H9 (cell line): Measurements from ENCODE around the gene HS6ST2. TPM values are rescaled to one million over a fixed set of nuclear protein-coding genes. Genes with fewer than 3 reads are reported as not detected.

ENCODE experiments used
- DNase-seq: peaks from one replicate; pipeline ENCODE4 v3.0.0-alpha.2; 2017
- H2AFZ ChIP-seq: one replicate; pipeline ENCODE4 v1.6.1; 2013; ENCODE audit warnings: mild to moderate bottlenecking, low read length, control low read depth, moderate library complexity
- H2AK5ac ChIP-seq: 2 replicates; pipeline ENCODE4 v1.6.1; 2013; ENCODE audit warnings: low read length, control low read depth, mixed read lengths; ENCODE audit not compliant: insufficient read length
- H2BK120ac ChIP-seq: one replicate; pipeline ENCODE4 v1.6.1; 2013; ENCODE audit warnings: low read depth, mild to moderate bottlenecking, low read length, control low read depth, inconsistent platforms; ENCODE audit not compliant: poor library complexity, severe bottlenecking
- H2BK12ac ChIP-seq: 2 replicates; pipeline ENCODE4 v1.6.1; 2013; ENCODE audit warnings: low read length, control low read depth, mixed read lengths, low read depth; ENCODE audit not compliant: insufficient read length
- H2BK15ac ChIP-seq: 2 replicates; pipeline ENCODE4 v1.6.1; 2013; ENCODE audit warnings: low read depth, low read length, control low read depth
- H2BK20ac ChIP-seq: one replicate; pipeline ENCODE4 v1.6.1; 2013; ENCODE audit warnings: low read depth, mild to moderate bottlenecking, low read length, control low read depth, inconsistent platforms; ENCODE audit not compliant: poor library complexity, severe bottlenecking
- H2BK5ac ChIP-seq: 2 replicates; pipeline ENCODE4 v1.6.1; 2013; ENCODE audit warnings: low read length, control low read depth, mixed read lengths; ENCODE audit not compliant: insufficient read length
- H3K14ac ChIP-seq: 2 replicates; pipeline ENCODE4 v1.6.1; 2013; ENCODE audit warnings: low read length, control low read depth; ENCODE audit not compliant: insufficient read depth
- H3K18ac ChIP-seq: 2 replicates; pipeline ENCODE4 v1.6.1; 2013; ENCODE audit warnings: low read depth, mild to moderate bottlenecking, mixed read lengths, low read length, control low read depth; ENCODE audit not compliant: insufficient read length
- H3K23ac ChIP-seq: 2 replicates; pipeline ENCODE4 v1.6.1; 2013; ENCODE audit warnings: low read length, control low read depth, mixed read lengths, low read depth; ENCODE audit not compliant: insufficient read length
- H3K23me2 ChIP-seq: 2 replicates; pipeline ENCODE4 v1.6.1; 2013; ENCODE audit warnings: low read depth, mild to moderate bottlenecking, mixed read lengths, low read length, control low read depth; ENCODE audit not compliant: insufficient read length, poor library complexity, severe bottlenecking
- H3K27ac ChIP-seq: 2 replicates; pipeline ENCODE4 v1.5.1; 2013; ENCODE audit warnings: low read length, control low read depth, mixed read lengths, low read depth; ENCODE audit not compliant: insufficient read length
- H3K27me3 ChIP-seq: 2 replicates; pipeline ENCODE4 v1.6.1; 2013; ENCODE audit warnings: low read length, control low read depth, inconsistent platforms; ENCODE audit not compliant: insufficient read depth
- H3K4ac ChIP-seq: 2 replicates; pipeline ENCODE4 v1.6.1; 2013; ENCODE audit warnings: low read depth, mild to moderate bottlenecking, control low read depth, inconsistent platforms, low read length, moderate library complexity
- H3K4me1 ChIP-seq: 2 replicates; pipeline ENCODE4 v1.6.1; 2013; ENCODE audit warnings: low read length, control low read depth, inconsistent platforms; ENCODE audit not compliant: insufficient read depth
- H3K4me2 ChIP-seq: 2 replicates; pipeline ENCODE4 v1.6.1; 2013; ENCODE audit warnings: low read length, control low read depth, mixed read lengths; ENCODE audit not compliant: insufficient read length, insufficient read depth
- H3K56ac ChIP-seq: 2 replicates; pipeline ENCODE4 v1.6.1; 2013; ENCODE audit warnings: low read depth, mild to moderate bottlenecking, mixed read lengths, low read length, control low read depth; ENCODE audit not compliant: insufficient read length
- H3K79me1 ChIP-seq: 2 replicates; pipeline ENCODE4 v1.6.1; 2013; ENCODE audit warnings: low read depth, mild to moderate bottlenecking, moderate library complexity, low read length, control low read depth, inconsistent platforms; ENCODE audit not compliant: insufficient read depth, poor library complexity, severe bottlenecking
- H3K79me2 ChIP-seq: 2 replicates; pipeline ENCODE4 v1.6.1; 2013; ENCODE audit warnings: low read length, control low read depth, inconsistent platforms; ENCODE audit not compliant: insufficient read depth
- H3K9ac ChIP-seq: 2 replicates; pipeline ENCODE4 v1.6.1; 2013; ENCODE audit warnings: low read length, control low read depth, mixed read lengths; ENCODE audit not compliant: insufficient read length; ENCODE audit errors: extremely low read depth
- H3K9me3 ChIP-seq: one replicate; pipeline ENCODE4 v1.6.1; 2013; ENCODE audit warnings: low read depth, low read length, inconsistent platforms; ENCODE audit not compliant: control insufficient read depth
- H3T11ph ChIP-seq: one replicate; pipeline ENCODE4 v1.6.1; 2013; ENCODE audit warnings: mild to moderate bottlenecking, low read length, control low read depth, inconsistent platforms
- H4K20me1 ChIP-seq: one replicate; pipeline ENCODE4 v1.6.1; 2013; ENCODE audit not compliant: control insufficient read depth, insufficient read length, insufficient read depth
- H4K5ac ChIP-seq: 2 replicates; pipeline ENCODE4 v1.6.1; 2013; ENCODE audit warnings: low read depth, mild to moderate bottlenecking, mixed read lengths, low read length, control low read depth; ENCODE audit not compliant: insufficient read length
- H4K8ac ChIP-seq: replicated peaks from 2 replicates; pipeline ENCODE4 v1.6.1; 2013; ENCODE audit warnings: low read length, control low read depth, mixed read lengths, low read depth; ENCODE audit not compliant: insufficient read length
- H4K91ac ChIP-seq: 2 replicates; pipeline ENCODE4 v1.6.1; 2013; ENCODE audit warnings: low read depth, mild to moderate bottlenecking, moderate library complexity, mixed read lengths, low read length, control low read depth; ENCODE audit not compliant: insufficient read length
- H3K27ac Mint-ChIP-seq, 3 experiments: 2 replicates in 2 of 3; 3 replicates in 1 of 3; pipeline ENCODE4 v1.8.0; 2020 to 2021; ENCODE audit warnings: mixed read lengths in 3 of 3, mild to moderate bottlenecking in 1 of 3, moderate library complexity in 1 of 3
- H3K27me3 Mint-ChIP-seq: 2 replicates; pipeline ENCODE4 v1.8.0; 2021; ENCODE audit warnings: low read depth, mild to moderate bottlenecking, moderate library complexity, mixed read lengths
- H3K36me3 Mint-ChIP-seq, 3 experiments: 2 replicates in 2 of 3; 3 replicates in 1 of 3; pipeline ENCODE4 v1.8.0; 2020 to 2021; ENCODE audit warnings: low read depth in 3 of 3, mixed read lengths in 3 of 3; ENCODE audit not compliant: insufficient read depth in 1 of 3
- H3K4me1 Mint-ChIP-seq, 2 experiments: 2 replicates each; pipeline ENCODE4 v1.8.0; 2020; ENCODE audit warnings: mixed read lengths in 2 of 2
- H3K4me3 Mint-ChIP-seq, 2 experiments: 2 replicates in 1 of 2; 3 replicates in 1 of 2; pipeline ENCODE4 v1.8.0; 2020 to 2021; ENCODE audit warnings: mild to moderate bottlenecking in 2 of 2, mixed read lengths in 2 of 2, moderate library complexity in 1 of 2
- H3K9me3 Mint-ChIP-seq, 2 experiments: 2 replicates in 1 of 2; 3 replicates in 1 of 2; pipeline ENCODE4 v1.8.0; 2020; ENCODE audit warnings: mild to moderate bottlenecking in 2 of 2, mixed read lengths in 2 of 2, moderate library complexity in 1 of 2
- CTCF ChIP-seq: fragments of 200-600 bp; sonication (generic); conservative IDR thresholded peaks from 3 replicates; pipeline ENCODE4 v1.8.0; 2021; ENCODE audit warnings: antibody characterized with exemption, mild to moderate bottlenecking
- WGBS: extraction: QIAGEN DNeasy Blood & Tissue Kit; methylation state at CpG from one replicate; pipeline ENCODE4 v1.1.7; 2013; ENCODE audit warnings: missing lambda C conversion rate, low lambda C conversion rate, mixed read lengths; ENCODE audit not compliant: insufficient read length; ENCODE audit errors: extremely low coverage; 5-methylcytosine and 5-hydroxymethylcytosine counted together
- total RNA-seq: library from RNA; stranded (reverse); gene quantifications from 2 replicates; pipeline ENCODE4 v1.2.1, GENCODE V29; 2021

HS6ST2 gene
- total RNA-seq, 1 experiment from 2014 or later, result 4.8 TPM

DNA sequence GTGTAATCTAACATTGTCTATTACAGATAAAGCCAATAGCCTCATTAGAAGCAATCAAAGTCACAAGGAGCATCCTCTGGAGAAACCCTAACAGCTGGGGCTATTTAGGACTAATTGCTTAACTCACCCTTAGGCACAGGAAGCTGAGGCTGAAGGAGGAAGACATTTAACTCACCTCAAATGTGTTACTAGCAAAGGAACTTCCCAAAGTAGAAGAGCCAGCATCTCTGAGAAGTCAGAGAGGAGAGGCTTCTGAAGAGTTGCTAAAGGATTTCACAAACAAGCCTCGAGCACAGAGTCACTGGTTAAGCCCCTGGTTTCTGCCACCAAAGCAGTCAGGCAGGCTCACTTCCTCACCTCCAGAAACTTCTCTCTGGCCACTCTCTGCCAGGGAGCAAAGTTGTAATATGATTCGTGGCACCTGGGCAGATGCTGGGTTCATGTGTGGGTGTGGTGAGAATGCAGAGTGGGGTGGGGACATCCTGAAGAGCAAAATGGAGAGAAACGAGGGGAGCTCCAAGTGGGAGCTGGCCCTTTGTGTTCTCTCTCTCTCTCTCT, 201.3 kb downstream of the HS6ST2 start:
- no CpG with 5 or more reads among the region's 3 CpGs for WGBS
- no peak overlapping the region for H3K9ac ChIP-seq
- Mint-ChIP-seq H3K9me3 (no peaks in the 10 kb centered on the region), H3K4me1 (peaks cover 35 to 44% of the 10 kb centered on the region in 2 experiments), H3K27ac (peak overlapping the region in 1 of 3 experiments; percentile 43; a peak in 1 of 7 replicates), H3K36me3 (no peaks in the 10 kb centered on the region), H3K27me3 (peaks cover 8% of the 10 kb centered on the region), H3K4me3 (no peak overlapping the region)
- peak overlapping the region; percentile 71 for H3K18ac ChIP-seq
- peaks cover 7% of the 10 kb centered on the region; the same call in 1 of the 2 replicates for H3K4me1 ChIP-seq
- no peak overlapping the region for H3K23ac ChIP-seq
- H3K4ac ChIP-seq, result no peak overlapping the region
- H3K9me3 ChIP-seq, result no peaks in the 10 kb centered on the region
- no peak overlapping the region for H2BK15ac ChIP-seq
- H3K14ac ChIP-seq, result no peak overlapping the region
- no peaks in the 10 kb centered on the region for H3K79me2 ChIP-seq
- no peak overlapping the region for H3K4me2 ChIP-seq
- H2BK5ac ChIP-seq, result no peak overlapping the region
- no peak overlapping the region for H4K91ac ChIP-seq
- H2BK20ac ChIP-seq, result no peak overlapping the region
- no peak overlapping the region for H2AFZ ChIP-seq
- DNase-seq, result no peak
- TF ChIP-seq CTCF, result no peak
- no peak overlapping the region for H3K27ac ChIP-seq
- no peak overlapping the region for H3K56ac ChIP-seq
- no peak overlapping the region for H2BK120ac ChIP-seq
- H4K8ac ChIP-seq, result no peak overlapping the region
- H2BK12ac ChIP-seq, result peak overlapping the region; percentile 51
- H4K5ac ChIP-seq, result no peak overlapping the region
- H2AK5ac ChIP-seq, result peak overlapping the region; percentile 53
- H3K79me1 ChIP-seq, result no peaks in the 10 kb centered on the region
- no peaks in the 10 kb centered on the region for H4K20me1 ChIP-seq
- no peaks in the 10 kb centered on the region for H3K27me3 ChIP-seq
- no peak overlapping the region for H3T11ph ChIP-seq
- no peaks in the 10 kb centered on the region for H3K23me2 ChIP-seq
